Lower leg skin (tissue), 3 donors: ENCODE measurements around the gene EIF3J.

Experiments used
- POLR2A ChIP-seq, 2 donors: fragments of 450-650 bp; IDR thresholded peaks; one replicate each; pipeline ENCODE4 v1.6.1; 2016 to 2017; ENCODE audit warnings: antibody characterized with exemption in 2 of 2, mild to moderate bottlenecking in 1 of 2, moderate library complexity in 1 of 2
- TF ChIP-seq, protein P1 (sequence below), 3 donors: fragments of 450-650 bp; IDR thresholded peaks; one replicate each; pipeline ENCODE4 v1.5.1; 2016; ENCODE audit warnings: antibody characterized with exemption in 3 of 3, mild to moderate bottlenecking in 3 of 3, moderate library complexity in 2 of 3

DNA sequence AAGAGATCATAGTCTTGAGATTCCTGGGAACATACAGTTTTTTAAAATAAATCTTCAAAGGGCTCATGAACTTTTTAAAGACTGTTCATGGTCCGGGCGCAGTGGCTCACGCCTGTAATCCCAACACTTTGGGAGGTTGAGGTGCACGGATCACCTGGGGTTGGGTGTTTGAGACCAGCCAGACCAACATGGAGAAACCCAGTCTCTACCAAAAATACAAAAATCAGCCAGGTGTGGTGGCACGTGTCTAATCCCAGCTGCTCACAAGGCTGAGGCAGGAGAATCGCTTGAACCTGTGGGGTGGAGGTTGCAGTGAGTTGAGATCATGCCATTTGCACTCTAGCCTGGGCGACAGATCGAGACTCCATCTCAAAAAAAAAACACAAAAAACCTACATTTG lies 41.4 kb upstream of the EIF3J start:
- TF ChIP-seq, protein P1, sequence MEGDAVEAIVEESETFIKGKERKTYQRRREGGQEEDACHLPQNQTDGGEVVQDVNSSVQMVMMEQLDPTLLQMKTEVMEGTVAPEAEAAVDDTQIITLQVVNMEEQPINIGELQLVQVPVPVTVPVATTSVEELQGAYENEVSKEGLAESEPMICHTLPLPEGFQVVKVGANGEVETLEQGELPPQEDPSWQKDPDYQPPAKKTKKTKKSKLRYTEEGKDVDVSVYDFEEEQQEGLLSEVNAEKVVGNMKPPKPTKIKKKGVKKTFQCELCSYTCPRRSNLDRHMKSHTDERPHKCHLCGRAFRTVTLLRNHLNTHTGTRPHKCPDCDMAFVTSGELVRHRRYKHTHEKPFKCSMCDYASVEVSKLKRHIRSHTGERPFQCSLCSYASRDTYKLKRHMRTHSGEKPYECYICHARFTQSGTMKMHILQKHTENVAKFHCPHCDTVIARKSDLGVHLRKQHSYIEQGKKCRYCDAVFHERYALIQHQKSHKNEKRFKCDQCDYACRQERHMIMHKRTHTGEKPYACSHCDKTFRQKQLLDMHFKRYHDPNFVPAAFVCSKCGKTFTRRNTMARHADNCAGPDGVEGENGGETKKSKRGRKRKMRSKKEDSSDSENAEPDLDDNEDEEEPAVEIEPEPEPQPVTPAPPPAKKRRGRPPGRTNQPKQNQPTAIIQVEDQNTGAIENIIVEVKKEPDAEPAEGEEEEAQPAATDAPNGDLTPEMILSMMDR (IDR thresholded peaks at IDR 0.05): no peak
- TF ChIP-seq POLR2A (IDR thresholded peaks at IDR 0.05): no peak
